Transverse colon (tissue), 4 donors: ENCODE data around the gene TRAF7. TPM values are rescaled to one million over a fixed set of nuclear protein-coding genes. Genes with fewer than 3 reads are reported as not detected.

ENCODE experiments used
- DNase-seq: peaks from one replicate; pipeline ENCODE4 v3.0.0-alpha.2; 2019
- H3K27ac ChIP-seq, 4 donors: fragments of 200-600 bp; sonication (generic); 2 replicates each; pipeline ENCODE4 v1.5.1; 2016 to 2018; ENCODE audit warnings: inconsistent platforms in 4 of 4
- H3K27me3 ChIP-seq: fragments of 200-600 bp; sonication (generic); 2 replicates; pipeline ENCODE4 v1.5.1; 2017; ENCODE audit warnings: inconsistent platforms
- H3K36me3 ChIP-seq, 4 donors: fragments of 200-600 bp; sonication (generic); 2 replicates each; pipeline ENCODE4 v1.5.1; 2017 to 2019; ENCODE audit warnings: inconsistent platforms in 4 of 4
- H3K4me1 ChIP-seq, 4 donors: fragments of 200-600 bp; sonication (generic); 2 replicates each; pipeline ENCODE4 v1.5.1; 2017 to 2020; ENCODE audit warnings: inconsistent platforms in 4 of 4
- H3K4me3 ChIP-seq, 4 donors: fragments of 200-600 bp; sonication (generic); 1 replicate in 1 of 4; 2 replicates in 3 of 4; pipeline versions ENCODE4 v1.5.1 to v1.6.1; 2017 to 2019; ENCODE audit warnings: inconsistent platforms in 4 of 4
- H3K9me3 ChIP-seq, 2 donors: fragments of 200-600 bp; sonication (generic); 2 replicates each; pipeline ENCODE4 v1.5.1; 2017 to 2019; ENCODE audit warnings: inconsistent platforms in 2 of 2
- CTCF ChIP-seq, 5 experiments: fragments of 200-600 bp in 3 of 5; fragments of 450-650 bp in 2 of 5; sonication (generic) in 3 of 5; IDR thresholded peaks; 1 replicate in 2 of 5; 2 replicates in 3 of 5; pipeline ENCODE4 v1.5.1; 2016 to 2017; ENCODE audit warnings: antibody characterized with exemption in 5 of 5, inconsistent platforms in 3 of 5, mild to moderate bottlenecking in 2 of 5, moderate library complexity in 1 of 5
- EP300 ChIP-seq: sonication (generic); formaldehyde crosslinking; IDR thresholded peaks from one replicate; pipeline ENCODE4 v1.6.1; 2017; ENCODE audit warnings: antibody characterized with exemption, low read depth
- POLR2A ChIP-seq: fragments of 450-650 bp; IDR thresholded peaks from one replicate; pipeline ENCODE4 v1.6.1; 2016; ENCODE audit warnings: antibody characterized with exemption, mild to moderate bottlenecking, moderate library complexity
- POLR2AphosphoS5 ChIP-seq, 3 donors: sonication (generic); formaldehyde crosslinking; IDR thresholded peaks; one replicate each; pipeline ENCODE4 v1.6.1; 2016; ENCODE audit warnings: antibody characterized with exemption in 3 of 3
- WGBS, 2 donors: methylation state at CpG; one replicate each; pipeline ENCODE4 v1.1.5; 2018; ENCODE audit warnings: low coverage in 1 of 2; 5-methylcytosine and 5-hydroxymethylcytosine counted together
- in situ Hi-C, 4 donors: fragments of 200-750 bp; cut with MboI; loops; one replicate each; pipeline versions ENCODE4 v1.15.0 to v1.15.1; 2017; ENCODE audit warnings: low sequenced_read_pairs in 3 of 4, low pct_ligation_motif_present in 1 of 4, low pct_unique_long_range_greater_than_20kb in 1 of 4
- intact Hi-C: fragments of 100-400 bp; cut with DNase I; formaldehyde crosslinking; loops from one replicate; pipeline ENCODE4 v1.15.1; 2023; ENCODE audit warnings: low total_unique reads
- total RNA-seq, 4 donors: library from RNA; depleted of rRNA; stranded (reverse); fragments of >200 nt; gene quantifications; one replicate each; pipeline ENCODE4 v1.1.0, GENCODE V29; 2016

TRAF7 gene
- total RNA-seq, 4 donors from 2014 or later = 43.4 to 80.4 (median 63.0) TPM

GRCh38 chr16:2210009-2210332 lies 54.4 kb downstream of the TRAF7 start:
- Histone ChIP-seq H3K27ac (no peak overlapping the region), H3K4me1 (peaks cover 25 to 37% (median 32%) of the 10 kb centered on the region in 4 donors), H3K9me3 (no peaks in the 10 kb centered on the region), H3K27me3 (no peaks in the 10 kb centered on the region), H3K36me3 (peaks cover 0 to 13% (median 3%) of the 10 kb centered on the region in 4 donors), H3K4me3 (no peak overlapping the region)
- TF ChIP-seq EP300 = no peak
- TF ChIP-seq POLR2AphosphoS5 (IDR thresholded peaks at IDR 0.05) = no peak
- TF ChIP-seq POLR2A = no peak
- no peak for TF ChIP-seq CTCF (IDR thresholded peaks at IDR 0.05)
- intact Hi-C loops = no loop called here
- no peak for DNase-seq
- in situ Hi-C loops = no loop called here
- 95% methylated on average over 15 of the region's 17 CpGs; no CpG with 5 or more reads in 1 of the 2 donors for WGBS, 2 donors

GRCh38 chr16:2210386-2211365 lies 55.1 kb downstream of the TRAF7 start, which contains the start of gene BRICD5:
TSS of gene BRICD5 (minus strand) at chr16:2210863. CDS start at chr16:2210833, 30 bp downstream.
- Histone ChIP-seq H3K27me3 (no peaks in the 10 kb centered on the region), H3K27ac (no peak within 1 kb of the TSS), H3K36me3 (peaks cover 0 to 13% (median 3%) of the 10 kb centered on the region in 4 donors), H3K4me1 (peaks cover 25 to 36% (median 32%) of the 10 kb centered on the region in 4 donors), H3K9me3 (no peaks in the 10 kb centered on the region), H3K4me3 (no peak within 1 kb of the TSS)
- DNase-seq = no peak
- no peak for TF ChIP-seq CTCF (IDR thresholded peaks at IDR 0.05)
- no peak for TF ChIP-seq EP300
- no peak for TF ChIP-seq POLR2AphosphoS5 (IDR thresholded peaks at IDR 0.05)
- no peak for TF ChIP-seq POLR2A
- in situ Hi-C loops = no loop called here
- WGBS, 2 donors = 76% methylated on average over 24 of the region's 24 CpGs; no CpG with 5 or more reads in 1 of the 2 donors
- intact Hi-C loops = no loop called here

- no peak for DNase-seq
- 80 to 83% methylated on average over 1 to 10 of the region's 11 CpGs for WGBS, 2 donors
- in situ Hi-C loops = no loop called here
- intact Hi-C loops = no loop called here
- Histone ChIP-seq H3K9me3 (no peaks in the 10 kb centered on the region), H3K27me3 (no peaks in the 10 kb centered on the region), H3K36me3 (peaks cover 0 to 13% (median 3%) of the 10 kb centered on the region in 4 donors), H3K27ac (no peak overlapping the region), H3K4me1 (peaks cover 18 to 25% (median 22%) of the 10 kb centered on the region in 4 donors), H3K4me3 (no peak overlapping the region)
- TF ChIP-seq POLR2AphosphoS5 (IDR thresholded peaks at IDR 0.05) (no peak), CTCF (IDR thresholded peaks at IDR 0.05) (no peak), POLR2A (no peak), EP300 (no peak)
Measured at GRCh38 chr16:2211923-2212347, 56.4 kb downstream of the TRAF7 start.
